ENCODE data around the gene SLC26A3.

SLC26A3 gene

GRCh38 chr7:107843184-107843583 lies 40.2 kb upstream of the SLC26A3 start:
- in situ Hi-C loops (cut with MboI; ENCODE audit: low sequenced_read_pairs, unreplicated experiment) = no loop called here
- no peak for TF ChIP-seq CTCF (IDR thresholded peaks at IDR 0.05; ENCODE audit: borderline replicate concordance, control extremely low read depth, extremely low read depth, insufficient read depth, missing control alignments)
- DNase-seq (ENCODE audit: low spot score) = no peak

GRCh38 chr7:107842213-107842612 lies 39.2 kb upstream of the SLC26A3 start:
- TF ChIP-seq CTCF (IDR thresholded peaks at IDR 0.05; ENCODE audit: borderline replicate concordance, control extremely low read depth, extremely low read depth, insufficient read depth, missing control alignments) = no peak
- no peak for DNase-seq (ENCODE audit: low spot score)
- in situ Hi-C loops (cut with MboI; ENCODE audit: low sequenced_read_pairs, unreplicated experiment) = no loop called here

GRCh38 chr7:107838816-107839565 lies 36.0 kb upstream of the SLC26A3 start:
- no peak for DNase-seq (ENCODE audit: low spot score)
- in situ Hi-C loops (cut with MboI; ENCODE audit: low sequenced_read_pairs, unreplicated experiment) = no loop called here
- TF ChIP-seq CTCF (IDR thresholded peaks at IDR 0.05; ENCODE audit: borderline replicate concordance, control extremely low read depth, extremely low read depth, insufficient read depth, missing control alignments) = no peak

DNA sequence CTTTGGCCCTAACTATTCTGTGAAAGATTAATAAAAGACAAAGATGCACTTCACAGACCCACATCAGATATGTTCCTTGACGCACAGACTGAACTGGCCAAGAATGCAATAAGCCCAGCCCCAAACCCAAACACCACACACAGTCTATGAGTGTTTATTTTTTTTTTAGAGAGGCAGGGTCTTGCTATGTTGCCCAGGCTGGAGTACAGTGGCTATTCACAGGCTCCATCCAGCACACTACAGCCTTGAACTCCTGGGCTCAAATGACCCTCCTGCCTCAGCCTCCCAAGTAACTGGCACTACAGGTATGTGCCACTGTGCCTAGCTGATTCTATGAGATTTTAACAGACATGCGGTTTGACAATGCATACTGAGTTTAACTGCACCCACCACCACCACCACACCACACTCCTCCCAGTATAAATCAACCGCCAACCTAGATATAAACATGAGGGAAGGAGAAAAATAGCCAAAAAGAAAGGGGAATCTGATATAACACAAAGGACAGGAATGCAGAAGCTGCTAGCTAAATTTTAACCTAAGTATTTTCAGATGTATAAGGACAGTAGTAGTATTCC lies 35.1 kb upstream of the SLC26A3 start:
- in situ Hi-C loops (cut with MboI; ENCODE audit: low sequenced_read_pairs, unreplicated experiment) = no loop called here
- DNase-seq (ENCODE audit: low spot score) = no peak
- TF ChIP-seq CTCF (IDR thresholded peaks at IDR 0.05; ENCODE audit: borderline replicate concordance, control extremely low read depth, extremely low read depth, insufficient read depth, missing control alignments) = no peak

- TF ChIP-seq CTCF (IDR thresholded peaks at IDR 0.05; ENCODE audit: borderline replicate concordance, control extremely low read depth, extremely low read depth, insufficient read depth, missing control alignments) = no peak
These were observed 34.1 kb upstream of the SLC26A3 start for GRCh38 chr7:107837145-107837512.

DNA sequence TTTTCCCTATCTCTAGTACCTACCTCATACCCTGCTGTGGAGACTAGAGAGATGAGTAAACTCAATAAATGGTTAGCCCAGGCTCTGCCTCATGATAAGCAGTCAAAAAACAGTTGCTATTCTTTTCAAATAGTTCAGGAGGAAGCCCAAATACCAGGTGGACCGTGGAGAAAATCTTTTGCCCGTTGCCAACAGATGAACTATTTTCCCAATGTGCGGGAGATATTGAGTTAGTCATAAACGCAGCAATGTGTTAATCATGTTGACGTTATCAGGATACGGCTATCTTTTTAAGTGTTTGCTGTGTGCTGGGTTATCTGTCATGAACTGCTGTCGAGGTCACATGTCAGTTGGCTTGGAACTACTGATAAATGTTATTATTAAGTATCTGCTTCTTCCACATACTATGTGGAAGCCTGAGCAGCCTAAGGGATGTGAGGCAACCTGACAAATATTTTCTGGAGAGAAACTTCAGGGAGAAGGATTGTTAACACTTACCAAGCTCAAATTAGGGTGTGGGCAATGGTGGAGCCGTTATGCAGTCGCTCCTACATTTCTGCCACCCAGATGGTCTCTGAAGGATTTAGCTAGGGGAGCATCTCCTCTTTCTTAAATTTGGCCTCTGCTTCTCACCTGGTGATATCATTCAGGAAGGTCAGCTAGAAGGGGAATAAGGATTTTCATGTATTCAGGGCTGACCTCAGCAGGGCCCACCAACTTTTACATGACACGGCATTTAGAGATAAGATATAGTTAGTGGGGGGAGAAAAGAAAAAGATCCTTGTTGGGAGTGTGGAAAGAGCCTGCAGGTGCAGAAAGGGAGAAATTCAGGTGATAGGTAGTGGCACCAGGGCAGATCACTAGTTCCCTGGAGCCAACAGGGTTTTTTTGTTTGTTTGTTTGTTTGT lies 33.5 kb upstream of the SLC26A3 start:
- no peak for TF ChIP-seq CTCF (IDR thresholded peaks at IDR 0.05; ENCODE audit: borderline replicate concordance, control extremely low read depth, extremely low read depth, insufficient read depth, missing control alignments)
- in situ Hi-C loops (cut with MboI; ENCODE audit: low sequenced_read_pairs, unreplicated experiment) = no loop called here
- DNase-seq (ENCODE audit: low spot score) = no peak

More at GRCh38 chr7:107837145-107837512, 34.1 kb upstream of the SLC26A3 start:
- DNase-seq (ENCODE audit: low spot score) = no peak
- in situ Hi-C loops (cut with MboI; ENCODE audit: low sequenced_read_pairs, unreplicated experiment) = no loop called here
